SK-N-SH treated with all-trans-retinoic acid at 6 μM for 48 hours (cell line): ENCODE results near the gene SAMD8.

Experiments used
- ARNTL ChIP-seq: fragments of 450-650 bp; formaldehyde crosslinking; IDR thresholded peaks from 2 replicates; pipeline ENCODE4 v1.5.0; 2020; ENCODE audit warnings: low read depth, mild to moderate bottlenecking, moderate library complexity, borderline replicate concordance
- CREB5 ChIP-seq: fragments of 250-450 bp; sonication (Bioruptor Pico); IDR thresholded peaks from 2 replicates; pipeline ENCODE4 v1.5.1; 2020; ENCODE audit warnings: low read depth, mild to moderate bottlenecking, moderate library complexity
- ISL1 ChIP-seq: fragments of 250-450 bp; sonication (Bioruptor Pico); IDR thresholded peaks from 2 replicates; pipeline ENCODE4 v2.1.2; 2022; ENCODE audit warnings: mild to moderate bottlenecking, moderate library complexity
- PPARA ChIP-seq: fragments of 250-450 bp; sonication (Bioruptor Pico); IDR thresholded peaks from 2 replicates; pipeline ENCODE4 v1.5.0; 2020; ENCODE audit warnings: mild to moderate bottlenecking, borderline replicate concordance
- RARB ChIP-seq: fragments of 250-450 bp; sonication (Bioruptor Pico); IDR thresholded peaks from 2 replicates; pipeline ENCODE4 v1.8.0; 2021; ENCODE audit warnings: mild to moderate bottlenecking, moderate library complexity
- SNAI2 ChIP-seq: fragments of 250-450 bp; sonication (Bioruptor Pico); IDR thresholded peaks from 2 replicates; pipeline ENCODE4 v1.5.0; 2020; ENCODE audit warnings: mild to moderate bottlenecking, moderate library complexity
- TCF4 ChIP-seq: fragments of 250-450 bp; sonication (Bioruptor Pico); IDR thresholded peaks from 2 replicates; pipeline ENCODE4 v1.8.0; 2021; ENCODE audit warnings: mild to moderate bottlenecking, moderate library complexity, borderline replicate concordance
- TOX ChIP-seq: fragments of 250-450 bp; sonication (Bioruptor Pico); IDR thresholded peaks from 2 replicates; pipeline ENCODE4 v1.8.0; 2021; ENCODE audit warnings: mild to moderate bottlenecking, moderate library complexity, borderline replicate concordance
- TSHZ2 ChIP-seq: fragments of 250-450 bp; sonication (Bioruptor Pico); IDR thresholded peaks from 2 replicates; pipeline ENCODE4 v1.5.0; 2020; ENCODE audit warnings: mild to moderate bottlenecking, moderate library complexity
- ZFP3 ChIP-seq: fragments of 250-450 bp; sonication (Bioruptor Pico); IDR thresholded peaks from 2 replicates; pipeline ENCODE4 v1.5.0; 2020; ENCODE audit warnings: mild to moderate bottlenecking, moderate library complexity
- ZNF565 ChIP-seq: fragments of 450-650 bp; formaldehyde crosslinking; conservative IDR thresholded peaks from 2 replicates; pipeline ENCODE4 v1.5.0; 2020; ENCODE audit warnings: low read depth, mild to moderate bottlenecking, moderate library complexity
- ZNF8 ChIP-seq: fragments of 450-650 bp; formaldehyde crosslinking; IDR thresholded peaks from 2 replicates; pipeline ENCODE4 v1.5.0; 2020; ENCODE audit warnings: mild to moderate bottlenecking, moderate library complexity
- TF ChIP-seq, protein P1 (sequence below): fragments of 250-450 bp; sonication (Bioruptor Pico); IDR thresholded peaks from 2 replicates; pipeline ENCODE4 v1.8.0; 2020; ENCODE audit warnings: mild to moderate bottlenecking, moderate library complexity, borderline replicate concordance
- TF ChIP-seq, protein P2 (sequence below): fragments of 250-450 bp; sonication (Bioruptor Pico); IDR thresholded peaks from 2 replicates; pipeline ENCODE4 v1.5.1; 2021; ENCODE audit warnings: mild to moderate bottlenecking, moderate library complexity

DNA sequence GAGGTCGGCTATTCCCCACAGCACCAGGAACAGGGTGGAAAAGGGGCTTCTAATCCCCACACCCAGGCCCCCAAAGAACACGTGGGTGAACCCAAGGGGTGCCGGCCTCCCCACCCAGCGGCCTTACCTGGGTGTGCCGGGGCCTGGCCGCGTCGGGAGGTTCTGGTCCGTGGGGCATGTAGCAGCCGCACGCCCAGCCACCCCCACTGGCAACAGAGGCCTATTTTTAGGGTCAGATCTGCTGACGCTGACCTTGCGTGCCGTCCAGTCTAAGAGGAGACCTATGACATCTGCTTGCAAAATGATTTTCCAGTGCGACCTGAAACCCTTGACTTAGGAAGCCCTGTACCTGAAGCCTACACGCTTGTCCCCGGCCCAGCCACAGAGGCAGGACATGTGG is 38.0 kb upstream of the SAMD8 start:
- no peak for TF ChIP-seq ISL1 (CRISPR knock-in tag)
- TF ChIP-seq ZFP3 (CRISPR knock-in tag), result no peak
- no peak for TF ChIP-seq CREB5
- TF ChIP-seq TCF4 (CRISPR knock-in tag), result no peak
- TF ChIP-seq TSHZ2 (CRISPR knock-in tag), result no peak
- TF ChIP-seq, protein P1, sequence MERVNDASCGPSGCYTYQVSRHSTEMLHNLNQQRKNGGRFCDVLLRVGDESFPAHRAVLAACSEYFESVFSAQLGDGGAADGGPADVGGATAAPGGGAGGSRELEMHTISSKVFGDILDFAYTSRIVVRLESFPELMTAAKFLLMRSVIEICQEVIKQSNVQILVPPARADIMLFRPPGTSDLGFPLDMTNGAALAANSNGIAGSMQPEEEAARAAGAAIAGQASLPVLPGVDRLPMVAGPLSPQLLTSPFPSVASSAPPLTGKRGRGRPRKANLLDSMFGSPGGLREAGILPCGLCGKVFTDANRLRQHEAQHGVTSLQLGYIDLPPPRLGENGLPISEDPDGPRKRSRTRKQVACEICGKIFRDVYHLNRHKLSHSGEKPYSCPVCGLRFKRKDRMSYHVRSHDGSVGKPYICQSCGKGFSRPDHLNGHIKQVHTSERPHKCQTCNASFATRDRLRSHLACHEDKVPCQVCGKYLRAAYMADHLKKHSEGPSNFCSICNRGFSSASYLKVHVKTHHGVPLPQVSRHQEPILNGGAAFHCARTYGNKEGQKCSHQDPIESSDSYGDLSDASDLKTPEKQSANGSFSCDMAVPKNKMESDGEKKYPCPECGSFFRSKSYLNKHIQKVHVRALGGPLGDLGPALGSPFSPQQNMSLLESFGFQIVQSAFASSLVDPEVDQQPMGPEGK (CRISPR knock-in tag), result no peak
- TF ChIP-seq ARNTL, result no peak
- no peak for TF ChIP-seq RARB (CRISPR knock-in tag)
- TF ChIP-seq SNAI2 (CRISPR knock-in tag), result no peak
- TF ChIP-seq ZNF8 (CRISPR knock-in tag), result no peak
- no peak for TF ChIP-seq ZNF565 (CRISPR knock-in tag)
- TF ChIP-seq, protein P2, sequence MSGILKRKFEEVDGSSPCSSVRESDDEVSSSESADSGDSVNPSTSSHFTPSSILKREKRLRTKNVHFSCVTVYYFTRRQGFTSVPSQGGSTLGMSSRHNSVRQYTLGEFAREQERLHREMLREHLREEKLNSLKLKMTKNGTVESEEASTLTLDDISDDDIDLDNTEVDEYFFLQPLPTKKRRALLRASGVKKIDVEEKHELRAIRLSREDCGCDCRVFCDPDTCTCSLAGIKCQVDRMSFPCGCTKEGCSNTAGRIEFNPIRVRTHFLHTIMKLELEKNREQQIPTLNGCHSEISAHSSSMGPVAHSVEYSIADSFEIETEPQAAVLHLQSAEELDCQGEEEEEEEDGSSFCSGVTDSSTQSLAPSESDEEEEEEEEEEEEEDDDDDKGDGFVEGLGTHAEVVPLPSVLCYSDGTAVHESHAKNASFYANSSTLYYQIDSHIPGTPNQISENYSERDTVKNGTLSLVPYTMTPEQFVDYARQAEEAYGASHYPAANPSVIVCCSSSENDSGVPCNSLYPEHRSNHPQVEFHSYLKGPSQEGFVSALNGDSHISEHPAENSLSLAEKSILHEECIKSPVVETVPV (CRISPR knock-in tag), result no peak
- TF ChIP-seq PPARA (CRISPR knock-in tag), result no peak
- TF ChIP-seq TOX (CRISPR knock-in tag), result no peak
